Mononuclear cell (primary cell): Measurements from ENCODE around the gene NLE1. TPM values are rescaled to one million over a fixed set of nuclear protein-coding genes. Genes with fewer than 3 reads are reported as not detected.
"Not testable (repeated sequence)": the region's sequence is repeated elsewhere in the genome, so short reads cannot be mapped to it uniquely, and the experiment has no call there.

ENCODE experiments used
- H3K27me3 ChIP-seq: 2 replicates; pipeline ENCODE4 v1.6.0; 2011; ENCODE audit warnings: low read length, control low read depth; ENCODE audit not compliant: insufficient read depth
- H3K4me1 ChIP-seq: 2 replicates; pipeline ENCODE4 v1.5.1; 2011; ENCODE audit warnings: mild to moderate bottlenecking, low read length, control low read depth; ENCODE audit not compliant: insufficient read depth
- H3K4me3 ChIP-seq: 2 replicates; pipeline ENCODE4 v1.5.1; 2011; ENCODE audit warnings: mild to moderate bottlenecking, low read length, moderate library complexity
- H3K9me3 ChIP-seq: 2 replicates; pipeline ENCODE4 v1.5.1; 2011; ENCODE audit warnings: low read depth, mild to moderate bottlenecking, control low read depth, low read length
- total RNA-seq: library from RNA; depleted of rRNA; stranded (reverse); fragments of >200 nt; gene quantifications from one replicate; pipeline ENCODE4 v1.2.3, GENCODE V29; 2012

Gene NLE1
- total RNA-seq, 1 donor = 8.3 TPM

- H3K9me3 ChIP-seq, H3K4me1 ChIP-seq, H3K27me3 ChIP-seq, H3K4me3 ChIP-seq: not testable (repeated sequence)
Observed at GRCh38 chr17:35151080-35151479, 9.0 kb upstream of the NLE1 start.

DNA sequence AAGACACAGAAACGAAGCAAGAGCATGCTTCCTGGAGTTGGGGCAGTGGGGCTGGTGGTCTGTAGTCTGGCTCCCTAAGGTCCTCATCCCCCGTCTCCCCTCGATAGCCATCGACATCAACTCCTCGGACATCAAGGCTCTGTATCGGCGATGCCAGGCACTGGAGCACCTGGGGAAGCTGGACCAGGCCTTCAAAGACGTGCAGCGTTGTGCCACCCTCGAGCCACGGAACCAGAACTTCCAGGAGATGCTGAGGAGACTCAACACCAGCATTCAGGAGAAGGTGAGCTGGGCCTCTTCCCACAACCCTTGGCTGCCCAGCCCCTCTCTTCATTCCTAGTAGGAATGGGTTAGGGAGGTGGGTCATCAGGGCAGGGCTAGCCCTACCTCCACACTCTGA, 7.8 kb upstream of the NLE1 start:
- Histone ChIP-seq H3K27me3 (no peaks in the 10 kb centered on the region), H3K9me3 (no peaks in the 10 kb centered on the region), H3K4me3 (no peak overlapping the region), H3K4me1 (no peaks in the 10 kb centered on the region)

DNA sequence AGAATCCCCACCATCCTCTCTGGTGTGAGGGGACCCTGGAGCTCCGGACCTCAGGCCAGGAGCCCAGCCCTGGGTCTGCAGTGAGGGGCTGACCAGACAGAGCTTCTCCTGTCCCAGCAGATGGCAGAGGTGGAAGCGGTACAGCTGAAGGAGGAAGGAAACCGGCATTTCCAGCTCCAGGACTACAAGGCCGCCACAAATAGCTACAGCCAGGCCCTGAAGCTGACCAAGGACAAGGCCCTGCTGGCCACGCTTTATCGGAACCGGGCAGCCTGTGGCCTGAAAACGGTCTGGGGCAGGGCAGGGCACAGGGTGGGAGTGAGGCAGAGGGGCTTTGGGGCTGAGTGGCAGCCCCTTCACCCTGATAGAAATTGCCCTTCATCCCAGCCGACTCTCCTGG, 6.0 kb upstream of the NLE1 start:
- Histone ChIP-seq H3K9me3 (no peaks in the 10 kb centered on the region), H3K4me1 (no peaks in the 10 kb centered on the region), H3K4me3 (no peak overlapping the region)

GRCh38 chr17:35147375-35147905, 5.3 kb upstream of the NLE1 start, which contains the start of gene UNC45B:
TSS of gene UNC45B (plus strand) at chr17:35147817. CDS start at chr17:35148264, 447 bp downstream.
- no peaks in the 10 kb centered on the region for H3K9me3 ChIP-seq
- no peaks in the 10 kb centered on the region for H3K27me3 ChIP-seq
- no peak within 1 kb of the TSS for H3K4me3 ChIP-seq
- H3K4me1 ChIP-seq = peaks cover 2% of the 10 kb centered on the region

More for the DNA sequence above, 6.0 kb upstream of the NLE1 start:
- H3K27me3 ChIP-seq = no peaks in the 10 kb centered on the region

DNA sequence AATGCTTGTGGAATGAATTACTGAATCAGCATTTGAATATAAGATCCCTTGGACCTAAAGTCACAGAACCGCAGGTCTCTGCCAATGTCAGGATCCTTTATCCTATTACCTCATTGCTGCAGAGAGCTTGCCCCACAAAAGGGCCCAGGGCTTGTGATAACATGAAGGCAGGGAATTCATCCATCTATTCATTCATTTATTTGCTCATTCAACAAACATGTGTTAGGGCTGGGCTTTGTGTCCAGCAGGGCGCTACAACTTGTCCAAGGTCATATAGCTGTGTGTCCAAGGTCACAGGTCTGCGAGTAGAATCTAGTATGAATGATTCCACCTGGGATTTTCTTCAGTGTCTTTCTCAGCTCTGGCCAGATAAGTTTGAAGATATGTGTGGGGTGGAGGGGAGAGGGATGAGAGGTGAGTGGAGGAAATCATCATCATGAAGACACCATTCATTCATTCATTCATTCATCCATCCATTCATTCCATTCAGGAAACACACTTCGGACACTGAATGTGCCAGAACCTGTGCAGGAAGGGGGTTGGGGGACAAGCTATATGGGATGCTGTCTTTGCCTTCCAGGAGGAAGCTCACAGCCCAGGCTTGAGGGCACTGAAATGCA, 4.2 kb upstream of the NLE1 start:
- Histone ChIP-seq H3K9me3 (no peaks in the 10 kb centered on the region), H3K4me3 (no peak overlapping the region), H3K27me3 (no peaks in the 10 kb centered on the region), H3K4me1 (peaks cover 8% of the 10 kb centered on the region)

- Histone ChIP-seq H3K9me3 (no peaks in the 10 kb centered on the region), H3K4me3 (no peak overlapping the region), H3K27me3 (no peaks in the 10 kb centered on the region), H3K4me1 (peaks cover 18% of the 10 kb centered on the region)
Observed at GRCh38 chr17:35144840-35145239, 2.7 kb upstream of the NLE1 start.

DNA sequence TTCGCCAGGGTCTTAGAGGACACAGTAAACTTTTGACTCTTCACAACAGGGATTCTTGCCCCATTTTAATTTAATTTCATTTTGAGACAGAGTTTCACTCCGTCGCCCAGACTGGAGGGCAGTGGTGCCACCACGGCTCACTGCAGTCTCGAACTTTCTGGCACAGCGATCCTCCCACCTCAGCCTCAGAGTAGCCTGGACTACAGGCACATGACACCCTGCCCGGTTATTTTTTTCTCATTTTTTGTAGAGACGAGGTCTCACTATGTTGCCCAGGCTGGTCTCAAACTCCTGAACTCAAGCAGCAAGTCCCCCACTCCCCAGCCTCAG, 329 bp upstream of the NLE1 start:
- Histone ChIP-seq H3K4me1 (peaks cover 18% of the 10 kb centered on the region), H3K27me3 (no peaks in the 10 kb centered on the region), H3K4me3 (peak overlapping the region; percentile 71), H3K9me3 (no peaks in the 10 kb centered on the region)

GRCh38 chr17:35138218-35138617, 3.9 kb downstream of the NLE1 start:
- Histone ChIP-seq H3K27me3 (no peaks in the 10 kb centered on the region), H3K9me3 (no peaks in the 10 kb centered on the region), H3K4me1 (peaks cover 18% of the 10 kb centered on the region), H3K4me3 (no peak overlapping the region)

DNA sequence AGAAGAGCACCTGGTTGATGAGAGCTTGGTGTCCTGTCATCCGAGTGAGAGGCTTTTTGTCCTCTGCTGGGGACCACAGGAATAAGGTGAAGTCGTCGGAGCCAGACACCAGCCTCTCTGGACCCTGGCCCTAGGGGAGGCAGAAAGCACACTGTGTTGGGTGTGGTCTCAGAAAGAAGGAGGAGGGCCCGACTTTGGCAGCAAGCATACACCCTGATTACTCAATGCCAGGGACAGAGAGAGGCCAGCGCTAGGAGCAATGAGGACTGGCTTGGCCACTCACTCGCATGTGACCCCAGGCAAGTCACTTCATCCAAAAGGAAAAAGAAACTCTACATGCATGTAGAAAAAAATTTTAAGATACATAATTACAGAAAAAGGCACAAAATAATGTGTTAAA, 6.8 kb downstream of the NLE1 start:
- Histone ChIP-seq H3K27me3 (no peaks in the 10 kb centered on the region), H3K4me3 (no peak overlapping the region), H3K4me1 (no peaks in the 10 kb centered on the region), H3K9me3 (no peaks in the 10 kb centered on the region)

DNA sequence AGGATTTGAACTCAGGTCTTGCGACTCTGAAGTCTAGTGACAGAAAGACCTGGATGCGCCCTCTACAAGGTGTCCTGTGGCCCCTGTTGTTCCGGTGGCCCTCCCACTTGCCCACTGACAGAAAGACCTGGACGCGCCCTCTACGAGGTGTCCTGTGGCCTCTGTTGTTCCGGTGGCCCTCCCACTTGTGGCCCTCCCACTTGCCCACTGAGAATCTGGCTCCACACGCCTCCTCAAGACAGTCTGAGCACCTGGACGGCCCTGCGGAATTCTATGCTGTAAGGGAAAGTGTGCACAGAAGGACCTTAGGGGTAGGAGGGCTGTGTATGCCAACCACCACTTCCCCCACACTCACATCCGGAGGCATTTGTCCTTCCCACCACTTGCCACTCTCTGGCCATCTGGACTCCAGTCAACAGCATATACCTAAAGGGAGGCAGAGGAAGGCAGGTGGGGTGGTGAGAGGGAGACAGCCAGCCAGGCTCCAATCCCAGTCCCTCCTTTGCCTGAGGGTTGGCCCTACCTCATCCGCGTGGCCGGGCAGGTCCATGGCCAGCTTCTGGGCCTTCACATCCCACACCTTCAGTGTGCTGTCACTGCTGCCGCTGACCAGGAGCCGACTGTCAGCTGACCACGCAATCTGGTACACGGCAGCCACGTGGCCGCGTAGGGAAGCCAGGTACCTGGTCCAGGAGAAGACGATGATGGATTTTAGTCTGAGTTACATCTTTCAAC, 9.1 kb downstream of the NLE1 start:
- H3K4me1 ChIP-seq = no peaks in the 10 kb centered on the region
- no peak overlapping the region for H3K4me3 ChIP-seq
- H3K27me3 ChIP-seq = no peaks in the 10 kb centered on the region
- no peaks in the 10 kb centered on the region for H3K9me3 ChIP-seq

DNA sequence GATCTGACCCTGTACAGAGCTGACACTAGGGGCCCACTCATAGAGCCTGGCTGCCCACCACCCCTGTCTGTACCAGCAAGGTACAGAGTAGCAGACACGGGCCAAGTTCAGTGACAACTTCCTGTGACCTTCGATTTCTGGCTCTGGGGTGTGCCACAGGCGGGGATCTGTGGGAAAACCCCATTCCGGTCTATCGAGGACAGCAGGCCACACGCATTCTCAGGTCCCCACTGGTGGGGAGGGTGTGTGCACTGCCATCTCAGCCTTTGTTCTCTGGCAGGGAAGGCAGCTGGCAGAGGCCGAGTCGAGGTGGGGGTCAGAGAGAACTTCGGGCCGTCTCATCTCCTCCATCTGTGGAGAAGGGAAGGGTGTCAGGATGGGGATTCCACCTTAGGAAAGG, 10.0 kb downstream of the NLE1 start:
- no peak overlapping the region for H3K4me3 ChIP-seq
- H3K9me3 ChIP-seq = no peaks in the 10 kb centered on the region
- H3K27me3 ChIP-seq = no peaks in the 10 kb centered on the region
- no peaks in the 10 kb centered on the region for H3K4me1 ChIP-seq

- no peaks in the 10 kb centered on the region for H3K9me3 ChIP-seq
- no peak overlapping the region for H3K4me3 ChIP-seq
- no peaks in the 10 kb centered on the region for H3K27me3 ChIP-seq
- H3K4me1 ChIP-seq = no peaks in the 10 kb centered on the region
Observed at GRCh38 chr17:35130392-35130791, 11.7 kb downstream of the NLE1 start.

GRCh38 chr17:35129973-35130351, 12.1 kb downstream of the NLE1 start:
- no peaks in the 10 kb centered on the region for H3K4me1 ChIP-seq
- H3K9me3 ChIP-seq = no peaks in the 10 kb centered on the region
- no peak overlapping the region for H3K4me3 ChIP-seq
- no peaks in the 10 kb centered on the region for H3K27me3 ChIP-seq

DNA sequence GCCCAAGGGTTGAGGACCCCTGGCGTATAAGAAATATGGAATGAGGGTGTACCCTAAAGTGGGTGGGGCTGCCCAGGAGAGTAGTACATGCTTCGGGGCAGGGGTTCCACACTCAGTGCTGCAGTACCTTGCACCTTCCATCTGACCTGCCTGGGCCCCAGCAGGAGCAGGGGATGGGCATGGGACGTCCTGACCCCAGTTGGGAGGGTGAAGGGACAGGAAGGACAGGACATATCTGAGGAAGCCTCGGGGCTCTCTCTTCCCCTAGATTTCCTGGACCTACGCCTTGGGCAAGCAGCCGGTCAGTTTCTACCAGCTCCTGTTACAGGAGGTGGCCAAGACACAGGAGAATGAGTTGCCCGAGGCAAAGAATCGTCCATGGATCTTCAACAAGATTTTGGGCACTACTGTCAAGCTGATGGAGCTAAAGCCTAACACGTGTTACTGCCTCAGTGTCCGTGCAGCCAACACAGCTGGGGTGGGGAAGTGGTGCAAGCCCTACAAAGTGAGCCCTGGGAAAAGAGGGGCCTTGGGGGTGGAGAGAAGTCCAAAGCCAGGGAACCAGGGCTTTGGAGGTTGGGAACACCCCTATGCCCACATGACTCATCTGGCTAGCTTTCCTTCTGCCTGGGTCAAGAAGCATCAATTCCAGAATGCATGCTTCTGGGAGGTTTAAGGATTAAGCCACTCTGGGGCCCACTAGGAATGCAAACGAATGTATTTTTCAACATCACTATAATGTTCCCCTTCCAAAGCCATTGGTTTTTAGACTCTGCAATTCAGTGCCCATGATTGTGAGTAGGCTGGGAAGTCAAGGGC, 12.7 kb downstream of the NLE1 start:
- Histone ChIP-seq H3K4me1 (no peaks in the 10 kb centered on the region), H3K9me3 (no peaks in the 10 kb centered on the region), H3K27me3 (no peaks in the 10 kb centered on the region), H3K4me3 (no peak overlapping the region)

DNA sequence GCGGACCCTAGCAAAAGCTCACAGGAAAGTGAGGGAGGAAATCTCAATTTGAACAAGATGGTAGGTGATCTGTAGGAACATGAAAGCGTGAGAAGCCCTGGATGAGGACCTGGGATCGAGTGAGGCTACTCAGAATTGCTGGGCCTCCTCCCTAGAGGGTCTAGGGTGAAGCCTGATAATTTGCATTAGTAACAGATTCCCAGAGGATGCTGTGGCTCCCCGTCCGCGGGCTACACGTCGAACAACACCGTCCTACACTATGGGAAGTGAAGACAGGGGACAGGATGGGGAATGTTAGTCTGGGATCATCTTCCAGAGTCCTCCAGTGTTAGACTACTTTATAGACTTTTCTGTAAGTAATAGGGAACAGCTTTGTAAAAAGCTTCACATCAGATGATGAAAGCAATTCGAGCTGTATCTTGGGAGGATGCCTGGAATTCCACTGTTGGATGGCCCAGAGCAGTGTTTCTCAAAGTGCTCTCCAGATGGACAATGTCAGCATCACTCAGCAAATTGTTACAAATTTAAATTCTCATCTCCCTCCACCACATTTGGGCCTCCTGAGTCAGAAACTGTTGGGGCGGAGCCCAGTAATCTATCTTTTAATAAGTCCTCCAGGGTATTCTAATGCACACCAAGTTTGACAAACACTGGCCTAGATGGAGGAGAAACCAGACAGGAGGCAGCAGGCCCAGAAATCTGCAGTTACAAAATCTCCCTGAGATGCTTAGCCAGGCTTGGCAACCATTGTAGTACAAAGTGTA, 14.2 kb downstream of the NLE1 start:
- H3K4me3 ChIP-seq = no peak overlapping the region
- H3K9me3 ChIP-seq = no peaks in the 10 kb centered on the region
- H3K4me1 ChIP-seq = no peaks in the 10 kb centered on the region
- no peaks in the 10 kb centered on the region for H3K27me3 ChIP-seq
